IgD-negative memory B cell (primary cell): ENCODE measurements around the gene KMT2E. TPM values are rescaled to one million over a fixed set of nuclear protein-coding genes. Genes with fewer than 3 reads are reported as not detected.
"Not testable (repeated sequence)": the region's sequence is repeated elsewhere in the genome, so short reads cannot be mapped to it uniquely, and the experiment has no call there.

Experiments
- H3K27ac Mint-ChIP-seq, 3 donors: one replicate each; pipeline ENCODE4 v1.8.0; 2020 to 2022; ENCODE audit warnings: mild to moderate bottlenecking in 3 of 3, mixed read lengths in 3 of 3, moderate library complexity in 1 of 3
- H3K27me3 Mint-ChIP-seq: one replicate; pipeline ENCODE4 v1.8.0; 2021; ENCODE audit warnings: mixed read lengths
- H3K36me3 Mint-ChIP-seq: one replicate; pipeline ENCODE4 v1.8.0; 2020; ENCODE audit warnings: mild to moderate bottlenecking, mixed read lengths
- H3K4me1 Mint-ChIP-seq, 3 donors: one replicate each; pipeline ENCODE4 v1.8.0; 2020 to 2022; ENCODE audit warnings: mixed read lengths in 3 of 3, mild to moderate bottlenecking in 1 of 3
- H3K4me3 Mint-ChIP-seq, 4 donors: one replicate each; pipeline ENCODE4 v1.8.0; 2020 to 2022; ENCODE audit warnings: mild to moderate bottlenecking in 4 of 4, mixed read lengths in 4 of 4, moderate library complexity in 3 of 4
- H3K9me3 Mint-ChIP-seq, 3 donors: one replicate each; pipeline ENCODE4 v1.8.0; 2020 to 2021; ENCODE audit warnings: mixed read lengths in 3 of 3, mild to moderate bottlenecking in 1 of 3
- polyA plus RNA-seq: library from polyadenylated mRNA; unstranded; fragments of 300-500 nt; fragmentation: Illumina TruSeq; gene quantifications from one replicate; pipeline ENCODE4 v1.2.3, GENCODE V29; 2021

Gene KMT2E
- polyA plus RNA-seq, 1 donor from 2014 or later = 239 TPM

- no peaks in the 10 kb centered on the region for H3K27me3 Mint-ChIP-seq
- no peak overlapping the region for H3K4me3 Mint-ChIP-seq
- peak overlapping the region; percentile 8 to 57 (median 53) for H3K27ac Mint-ChIP-seq
- peaks cover 37 to 44% (median 40%) of the 10 kb centered on the region in 3 donors for H3K4me1 Mint-ChIP-seq
- peaks cover 5% of the 10 kb centered on the region for H3K36me3 Mint-ChIP-seq
- no peaks in the 10 kb centered on the region for H3K9me3 Mint-ChIP-seq
Observed at GRCh38 chr7:104993217-104993862, 20.7 kb upstream of the KMT2E start.

- H3K9me3 Mint-ChIP-seq = no peaks in the 10 kb centered on the region
- peak overlapping the region in 1 of 4 donors; percentile 56 for H3K4me3 Mint-ChIP-seq
- H3K27me3 Mint-ChIP-seq = no peaks in the 10 kb centered on the region
- H3K27ac Mint-ChIP-seq = peak overlapping the region in 2 of 3 donors; percentile 4 to 50
- H3K4me1 Mint-ChIP-seq = peaks cover 59 to 81% (median 68%) of the 10 kb centered on the region in 3 donors
- peaks cover 7% of the 10 kb centered on the region for H3K36me3 Mint-ChIP-seq
Observed at GRCh38 chr7:104998040-104998752, 15.8 kb upstream of the KMT2E start.

GRCh38 chr7:105000200-105000599 is 13.8 kb upstream of the KMT2E start:
- H3K27ac Mint-ChIP-seq = peak overlapping the region in 2 of 3 donors; percentile 60 to 81
- no peaks in the 10 kb centered on the region for H3K27me3 Mint-ChIP-seq
- H3K4me1 Mint-ChIP-seq = peaks cover 65 to 82% (median 66%) of the 10 kb centered on the region in 3 donors
- H3K4me3 Mint-ChIP-seq = peak overlapping the region in 1 of 4 donors; percentile 9
- no peaks in the 10 kb centered on the region for H3K9me3 Mint-ChIP-seq
- H3K36me3 Mint-ChIP-seq = peaks cover 5% of the 10 kb centered on the region

GRCh38 chr7:105000927-105001336 is 13.1 kb upstream of the KMT2E start:
- H3K27me3 Mint-ChIP-seq = no peaks in the 10 kb centered on the region
- H3K27ac Mint-ChIP-seq = peak overlapping the region; percentile 3 to 62 (median 50)
- peaks cover 60 to 78% (median 62%) of the 10 kb centered on the region in 3 donors for H3K4me1 Mint-ChIP-seq
- peak overlapping the region in 1 of 4 donors; percentile 47 for H3K4me3 Mint-ChIP-seq
- H3K9me3 Mint-ChIP-seq = no peaks in the 10 kb centered on the region
- H3K36me3 Mint-ChIP-seq = peaks cover 6% of the 10 kb centered on the region

DNA sequence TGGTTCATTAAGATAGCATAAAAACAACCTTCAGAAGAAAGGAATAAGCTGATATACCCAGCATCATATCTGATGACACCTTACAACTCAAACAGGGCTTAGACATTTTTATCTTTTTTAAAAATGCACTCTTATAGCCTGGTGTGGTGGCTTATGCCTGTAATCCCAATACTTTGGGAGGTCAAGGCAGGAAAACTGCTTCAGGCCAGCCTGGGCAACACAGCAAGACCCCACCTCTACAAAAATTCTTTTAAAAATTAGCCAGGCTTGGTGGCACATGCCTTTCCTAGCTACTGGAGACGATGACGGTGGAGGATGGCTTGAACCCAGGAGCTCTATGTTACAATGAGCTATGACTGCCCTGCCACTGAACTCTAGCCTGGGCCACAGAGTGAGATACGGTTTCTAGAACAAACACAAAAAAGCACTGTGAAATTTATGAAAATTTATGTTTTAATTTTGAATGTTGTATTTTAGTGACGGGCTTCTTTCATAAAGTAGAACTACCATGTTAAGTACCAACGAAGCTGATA is 12.3 kb upstream of the KMT2E start:
- peak overlapping the region in 1 of 4 donors; percentile 27 for H3K4me3 Mint-ChIP-seq
- H3K27ac Mint-ChIP-seq = peak overlapping the region; percentile 3 to 62 (median 50)
- H3K9me3 Mint-ChIP-seq = no peaks in the 10 kb centered on the region
- peaks cover 6% of the 10 kb centered on the region for H3K36me3 Mint-ChIP-seq
- peaks cover 58 to 77% (median 64%) of the 10 kb centered on the region in 3 donors for H3K4me1 Mint-ChIP-seq
- no peaks in the 10 kb centered on the region for H3K27me3 Mint-ChIP-seq

DNA sequence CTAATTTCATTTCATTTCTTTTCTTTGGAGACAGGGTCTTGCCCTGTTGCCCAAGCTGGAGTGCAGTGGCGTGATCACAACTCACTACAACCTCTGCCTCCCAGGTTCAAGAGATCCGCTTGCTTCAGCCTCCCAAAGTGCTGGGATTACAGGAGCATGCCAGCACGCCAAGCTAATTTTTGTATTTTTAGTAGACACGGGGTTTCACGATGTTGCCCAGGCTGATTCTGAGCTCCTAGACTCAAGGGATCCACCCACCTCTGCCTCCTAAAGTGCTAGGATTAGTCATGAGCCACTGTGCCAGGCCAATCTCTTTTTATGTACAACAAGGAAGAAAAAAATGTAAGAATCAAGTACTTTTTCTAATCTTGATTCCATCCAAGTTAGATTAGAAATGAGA is 10.7 kb upstream of the KMT2E start:
- Mint-ChIP-seq H3K36me3 (peaks cover 6% of the 10 kb centered on the region), H3K4me1 (peaks cover 64 to 81% (median 67%) of the 10 kb centered on the region in 3 donors), H3K27me3 (no peaks in the 10 kb centered on the region), H3K27ac (peak overlapping the region; percentile 64 to 90 (median 84)), H3K4me3 (peak overlapping the region; percentile 1 to 86 (median 74)), H3K9me3 (no peaks in the 10 kb centered on the region)

GRCh38 chr7:105003872-105004510 is 10.0 kb upstream of the KMT2E start:
- no peaks in the 10 kb centered on the region for H3K9me3 Mint-ChIP-seq
- peak overlapping the region in 3 of 4 donors; percentile 25 to 86 (median 42) for H3K4me3 Mint-ChIP-seq
- no peaks in the 10 kb centered on the region for H3K27me3 Mint-ChIP-seq
- H3K36me3 Mint-ChIP-seq = peaks cover 5% of the 10 kb centered on the region
- peak overlapping the region; percentile 42 to 84 (median 64) for H3K27ac Mint-ChIP-seq
- H3K4me1 Mint-ChIP-seq = peaks cover 61 to 75% (median 68%) of the 10 kb centered on the region in 3 donors

DNA sequence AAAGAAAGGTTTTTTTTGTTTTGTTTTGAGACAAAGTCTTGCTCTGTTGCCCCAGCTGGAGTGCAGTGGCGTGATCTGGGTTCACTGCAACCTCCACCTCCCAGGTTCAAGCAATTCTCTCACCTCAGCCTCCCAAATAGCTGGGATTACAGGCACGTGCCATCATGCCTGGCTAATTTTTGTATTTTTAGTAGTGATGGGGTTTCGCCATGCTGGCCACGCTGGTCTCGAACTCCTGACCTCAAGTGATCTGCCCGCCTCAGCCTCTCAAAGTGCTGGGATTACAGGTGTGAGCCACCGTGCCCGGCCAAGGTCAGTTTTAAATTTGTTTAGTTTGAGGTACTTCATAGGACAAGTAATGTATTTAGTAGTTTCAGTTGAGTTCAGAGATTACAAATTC is 9.0 kb upstream of the KMT2E start:
- not testable (repeated sequence) for H3K36me3 Mint-ChIP-seq, H3K27me3 Mint-ChIP-seq
- H3K4me3 Mint-ChIP-seq = peak overlapping the region in 2 of 4 donors; percentile 49 to 81

GRCh38 chr7:105005486-105005885 is 8.5 kb upstream of the KMT2E start:
- peak overlapping the region; percentile 42 to 80 (median 77) for H3K27ac Mint-ChIP-seq
- not testable (repeated sequence) for H3K36me3 Mint-ChIP-seq, H3K9me3 Mint-ChIP-seq, H3K27me3 Mint-ChIP-seq
- peaks cover 57 to 72% (median 69%) of the 10 kb centered on the region in 3 donors for H3K4me1 Mint-ChIP-seq
- peak overlapping the region in 1 of 4 donors; percentile 81 for H3K4me3 Mint-ChIP-seq

More for the DNA sequence above, 9.0 kb upstream of the KMT2E start:
- H3K9me3 Mint-ChIP-seq = not testable (repeated sequence)
- peaks cover 60 to 72% (median 69%) of the 10 kb centered on the region in 3 donors for H3K4me1 Mint-ChIP-seq
- peak overlapping the region; percentile 42 to 80 (median 77) for H3K27ac Mint-ChIP-seq

- H3K4me3 Mint-ChIP-seq = peak overlapping the region in 3 of 4 donors; percentile 45 to 73 (median 60)
- H3K27me3 Mint-ChIP-seq = no peaks in the 10 kb centered on the region
- peaks cover 6% of the 10 kb centered on the region for H3K36me3 Mint-ChIP-seq
Observed at GRCh38 chr7:105006367-105007136, 7.5 kb upstream of the KMT2E start.

DNA sequence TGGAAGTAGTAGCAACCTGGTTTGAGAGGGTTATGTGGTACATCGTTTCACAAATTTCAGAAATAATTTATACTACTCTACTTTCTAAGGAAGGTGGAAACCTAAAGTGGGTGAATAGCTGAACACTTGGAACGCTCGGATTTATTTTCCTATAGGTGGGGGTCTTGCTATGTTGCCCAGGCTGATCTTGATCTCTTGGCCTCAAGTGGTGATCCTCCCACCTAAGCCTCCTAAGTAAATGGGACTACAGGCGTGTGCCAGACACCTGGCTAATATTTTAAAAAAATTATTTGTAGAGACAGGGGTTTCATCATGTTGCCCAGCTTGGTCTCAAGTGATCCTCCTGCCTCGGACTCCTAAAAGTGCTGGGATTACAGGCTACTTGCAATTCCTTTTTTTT is 6.7 kb upstream of the KMT2E start:
- Mint-ChIP-seq H3K4me3 (peak overlapping the region in 3 of 4 donors; percentile 23 to 60 (median 45)), H3K27me3 (no peaks in the 10 kb centered on the region), H3K4me1 (peaks cover 50 to 63% (median 56%) of the 10 kb centered on the region in 3 donors), H3K27ac (peak overlapping the region in 2 of 3 donors; percentile 47 to 88), H3K36me3 (peaks cover 6% of the 10 kb centered on the region), H3K9me3 (no peaks in the 10 kb centered on the region)

More at GRCh38 chr7:105006367-105007136, 7.5 kb upstream of the KMT2E start:
- H3K27ac Mint-ChIP-seq = peak overlapping the region; percentile 46 to 88 (median 47)
- peaks cover 52 to 68% (median 64%) of the 10 kb centered on the region in 3 donors for H3K4me1 Mint-ChIP-seq
- H3K9me3 Mint-ChIP-seq = no peaks in the 10 kb centered on the region

GRCh38 chr7:105009667-105010503 is 4.1 kb upstream of the KMT2E start:
- Mint-ChIP-seq H3K4me3 (peak overlapping the region; percentile 99 to 100 (median 100)), H3K27me3 (no peaks in the 10 kb centered on the region), H3K4me1 (peaks cover 28 to 43% (median 38%) of the 10 kb centered on the region in 3 donors), H3K27ac (peak overlapping the region; percentile 100), H3K36me3 (peaks cover 8% of the 10 kb centered on the region), H3K9me3 (peaks cover 0 to 10% (median 0%) of the 10 kb centered on the region in 3 donors)

DNA sequence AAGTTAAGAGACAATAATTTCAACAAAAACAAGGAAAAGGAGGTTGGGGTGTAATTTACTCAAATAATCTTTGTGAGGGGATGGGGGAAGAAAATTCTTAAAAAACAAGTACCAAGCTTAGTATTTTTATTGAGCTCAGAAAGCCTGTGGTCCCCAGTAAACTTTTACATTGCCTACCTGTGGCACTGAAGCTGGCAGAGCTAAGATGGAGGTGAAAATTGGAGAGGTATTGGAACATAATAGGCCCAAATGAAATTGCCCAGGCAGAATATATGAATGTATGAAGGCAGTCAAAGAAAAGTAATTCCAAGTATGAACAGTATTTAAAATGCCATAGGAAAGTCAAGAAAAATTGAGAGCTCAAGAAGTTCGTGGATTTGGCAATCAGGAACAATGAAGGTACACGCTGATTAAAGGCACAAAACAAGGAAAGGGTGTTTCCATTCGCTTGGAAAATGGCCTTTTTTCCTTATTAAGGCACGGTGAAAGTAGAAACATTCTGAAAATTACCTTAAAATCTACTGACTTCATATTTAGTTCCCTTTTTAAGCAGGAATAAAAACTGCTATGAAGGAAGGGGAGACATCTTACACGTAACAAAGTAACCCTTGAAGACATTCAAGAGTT is 3.4 kb upstream of the KMT2E start:
- H3K27me3 Mint-ChIP-seq = no peaks in the 10 kb centered on the region
- peaks cover 0 to 10% (median 0%) of the 10 kb centered on the region in 3 donors for H3K9me3 Mint-ChIP-seq
- H3K4me3 Mint-ChIP-seq = peak overlapping the region; percentile 99 to 100 (median 100)
- peaks cover 25 to 40% (median 36%) of the 10 kb centered on the region in 3 donors for H3K4me1 Mint-ChIP-seq
- peaks cover 5% of the 10 kb centered on the region for H3K36me3 Mint-ChIP-seq
- H3K27ac Mint-ChIP-seq = peak overlapping the region; percentile 100
